Measurements from ENCODE around the gene PGPEP1. TPM values are rescaled to one million over a fixed set of nuclear protein-coding genes. Genes with fewer than 3 reads are reported as not detected.

The PGPEP1 gene
- total RNA-seq, 1 donor from 2014 or later, result 38.8 TPM

Small RNAs within 50 kb of the gene (microRNA-seq; reads per million reads assigned to microRNA genes)
- gene MIR3189, result not detected

Other genes with a start within 250 kb of the PGPEP1 start
- 4.6 TPM for gene MAST3, start 242.8 kb upstream of the PGPEP1 start, total RNA-seq
- gene PIK3R2, start 187.4 kb upstream of the PGPEP1 start, total RNA-seq, result 28.0 TPM
- gene IFI30, start 166.8 kb upstream of the PGPEP1 start, total RNA-seq, result 23.3 TPM
- 12.5 TPM for gene MPV17L2, start 147.4 kb upstream of the PGPEP1 start, total RNA-seq
- gene RAB3A, start 136.6 kb upstream of the PGPEP1 start, total RNA-seq, result 37.4 TPM
- gene PDE4C, start 114.2 kb upstream of the PGPEP1 start, total RNA-seq, result 2.4 TPM
- gene IQCN, start 66.1 kb upstream of the PGPEP1 start, total RNA-seq, result 0.49 TPM
- 107 TPM for gene JUND, start 59.0 kb upstream of the PGPEP1 start, total RNA-seq
- 94.8 TPM for gene LSM4, start 17.5 kb upstream of the PGPEP1 start, total RNA-seq
- 0.33 TPM for gene GDF15, start 45.6 kb downstream of the PGPEP1 start, total RNA-seq
- 2.4 TPM for gene LRRC25, start 57.0 kb downstream of the PGPEP1 start, total RNA-seq
- gene SSBP4, start 78.8 kb downstream of the PGPEP1 start, total RNA-seq, result 30.8 TPM
- gene ISYNA1, start 97.5 kb downstream of the PGPEP1 start, total RNA-seq, result 24.1 TPM
- 7.9 TPM for gene ELL, start 181.5 kb downstream of the PGPEP1 start, total RNA-seq
- 153 TPM for gene FKBP8, start 203.0 kb downstream of the PGPEP1 start, total RNA-seq
- 52.0 TPM for gene KXD1, start 217.3 kb downstream of the PGPEP1 start, total RNA-seq
- gene UBA52, start 231.3 kb downstream of the PGPEP1 start, total RNA-seq, result 643 TPM
- 76.6 TPM for gene REX1BD, start 248.2 kb downstream of the PGPEP1 start, total RNA-seq